Measurements from ENCODE around the gene STON2.

Gene STON2

GRCh38 chr14:81298122-81298521 is 102.0 kb downstream of the STON2 start:
- DNase-seq: no peak
- Mint-ChIP-seq H3K4me1 (peaks cover 2% of the 10 kb centered on the region), H3K9me3 (no peaks in the 10 kb centered on the region), H3K27me3 (peaks cover 1% of the 10 kb centered on the region), H3K4me3 (no peak overlapping the region), H3K27ac (no peak overlapping the region), H3K36me3 (ENCODE audit: low read depth) (no peaks in the 10 kb centered on the region)
- ATAC-seq: no peak

DNA sequence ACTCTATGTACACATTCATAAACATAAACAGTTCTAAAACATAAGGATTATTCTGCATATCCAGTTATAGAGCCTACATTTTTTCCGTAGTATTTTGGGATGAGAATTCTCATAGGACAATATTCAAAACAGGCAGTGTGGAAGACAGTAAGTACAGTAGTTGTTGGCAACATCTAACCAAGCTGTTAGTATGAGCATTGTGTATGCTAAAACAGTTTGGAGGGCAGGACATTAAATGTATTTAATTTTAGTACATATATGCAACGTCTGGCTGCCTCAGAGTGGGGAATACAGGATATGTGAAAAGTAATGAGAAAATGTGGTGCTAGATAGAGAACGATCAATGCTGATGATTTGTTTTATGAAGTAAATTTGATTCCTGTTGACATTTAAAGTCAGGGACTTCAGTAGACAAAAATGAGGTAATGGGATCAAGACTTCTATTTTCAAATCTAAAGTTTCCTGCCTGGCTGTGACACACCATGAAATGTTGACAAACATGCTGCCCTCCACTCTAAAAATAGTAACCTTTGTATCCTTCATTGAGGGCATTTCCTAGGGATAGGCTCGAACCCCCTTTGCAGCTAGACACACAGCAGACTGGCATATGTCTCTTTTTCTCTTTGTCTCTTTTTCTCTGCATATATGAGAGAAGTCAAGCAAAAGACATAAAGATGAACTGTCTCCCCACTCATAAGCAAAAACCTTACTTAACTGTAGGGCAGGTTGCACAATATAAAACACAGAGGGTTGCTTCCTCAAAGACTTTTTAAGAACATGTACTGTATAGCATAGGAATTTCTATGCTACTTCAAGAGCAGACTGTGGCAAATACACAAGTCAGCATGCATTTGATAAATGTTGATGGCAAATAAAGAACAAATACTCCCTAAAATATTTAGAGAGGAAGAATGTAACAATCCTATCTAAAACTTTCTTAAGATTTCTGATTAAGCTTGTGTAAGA is 103.9 kb downstream of the STON2 start:
- ATAC-seq (no peak), DNase-seq (no peak)
- no peak overlapping the region for H3K27ac Mint-ChIP-seq

GRCh38 chr14:81289516-81289915 is 110.6 kb downstream of the STON2 start:
- H3K9me3 Mint-ChIP-seq: no peaks in the 10 kb centered on the region

More for the DNA sequence above, 103.9 kb downstream of the STON2 start:
- H3K4me1 Mint-ChIP-seq: no peaks in the 10 kb centered on the region
- H3K27me3 Mint-ChIP-seq: peaks cover 1% of the 10 kb centered on the region
- no peak overlapping the region for H3K4me3 Mint-ChIP-seq
- no peaks in the 10 kb centered on the region for H3K36me3 Mint-ChIP-seq (ENCODE audit: low read depth)
- H3K9me3 Mint-ChIP-seq: no peaks in the 10 kb centered on the region

GRCh38 chr14:81286574-81287370 is 113.4 kb downstream of the STON2 start:
- DNase-seq (no peak), ATAC-seq (no peak)
- no peak overlapping the region for H3K27ac Mint-ChIP-seq
- H3K9me3 Mint-ChIP-seq: no peaks in the 10 kb centered on the region
- H3K4me1 Mint-ChIP-seq: no peaks in the 10 kb centered on the region
- H3K4me3 Mint-ChIP-seq: no peak overlapping the region
- no peaks in the 10 kb centered on the region for H3K36me3 Mint-ChIP-seq (ENCODE audit: low read depth)
- peaks cover 11% of the 10 kb centered on the region for H3K27me3 Mint-ChIP-seq

More at GRCh38 chr14:81289516-81289915, 110.6 kb downstream of the STON2 start:
- ATAC-seq (no peak), DNase-seq (no peak)
- Mint-ChIP-seq H3K27me3 (peaks cover 11% of the 10 kb centered on the region), H3K27ac (no peak overlapping the region), H3K4me1 (no peaks in the 10 kb centered on the region), H3K36me3 (ENCODE audit: low read depth) (no peaks in the 10 kb centered on the region), H3K4me3 (no peak overlapping the region)

GRCh38 chr14:81285245-81285644 is 114.9 kb downstream of the STON2 start:
- no peaks in the 10 kb centered on the region for H3K9me3 Mint-ChIP-seq
- no peak overlapping the region for H3K27ac Mint-ChIP-seq
- no peaks in the 10 kb centered on the region for H3K36me3 Mint-ChIP-seq (ENCODE audit: low read depth)
- no peaks in the 10 kb centered on the region for H3K4me1 Mint-ChIP-seq
- no peak overlapping the region for H3K4me3 Mint-ChIP-seq
- DNase-seq: no peak
- H3K27me3 Mint-ChIP-seq: peaks cover 11% of the 10 kb centered on the region
- no peak for ATAC-seq

- no peak overlapping the region for H3K4me3 Mint-ChIP-seq
- H3K27ac Mint-ChIP-seq: no peak overlapping the region
- H3K4me1 Mint-ChIP-seq: no peaks in the 10 kb centered on the region
- no peaks in the 10 kb centered on the region for H3K9me3 Mint-ChIP-seq
- ATAC-seq: no peak
- DNase-seq: no peak
- H3K36me3 Mint-ChIP-seq (ENCODE audit: low read depth): no peaks in the 10 kb centered on the region
- no peaks in the 10 kb centered on the region for H3K27me3 Mint-ChIP-seq
Measured at GRCh38 chr14:81281332-81281731, 118.8 kb downstream of the STON2 start.

DNA sequence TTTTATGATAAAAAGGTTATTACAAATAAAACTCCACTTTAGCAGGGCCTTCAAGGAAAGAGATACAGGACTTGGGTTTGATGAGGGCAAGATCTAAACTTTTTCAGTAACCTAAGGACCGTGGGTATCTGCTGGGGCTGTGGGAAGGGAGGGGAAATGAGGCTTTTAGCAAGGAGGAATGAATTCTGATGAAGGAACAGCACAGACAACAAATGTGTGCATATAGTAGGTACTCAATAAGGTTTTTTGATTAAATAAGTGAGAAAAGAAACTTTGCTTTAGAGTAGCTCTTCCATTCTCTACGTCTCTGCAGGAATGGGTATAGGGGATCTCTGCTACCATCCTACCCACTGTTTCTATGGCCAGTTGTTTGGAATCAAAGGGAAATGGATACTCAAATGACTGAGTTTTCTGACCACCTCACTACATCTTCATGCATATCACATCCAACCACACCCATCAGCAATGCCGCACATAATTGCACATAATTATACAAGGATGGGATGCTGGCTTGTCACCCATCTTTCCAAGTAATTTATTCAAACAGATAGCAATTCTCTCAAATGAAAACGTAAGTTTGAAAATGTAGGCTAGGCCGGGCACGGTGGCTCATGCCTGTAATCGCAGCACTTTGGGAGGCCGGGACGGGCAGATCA is 119.9 kb downstream of the STON2 start:
- no peaks in the 10 kb centered on the region for H3K4me1 Mint-ChIP-seq
- no peak for ATAC-seq
- H3K9me3 Mint-ChIP-seq: no peaks in the 10 kb centered on the region

DNA sequence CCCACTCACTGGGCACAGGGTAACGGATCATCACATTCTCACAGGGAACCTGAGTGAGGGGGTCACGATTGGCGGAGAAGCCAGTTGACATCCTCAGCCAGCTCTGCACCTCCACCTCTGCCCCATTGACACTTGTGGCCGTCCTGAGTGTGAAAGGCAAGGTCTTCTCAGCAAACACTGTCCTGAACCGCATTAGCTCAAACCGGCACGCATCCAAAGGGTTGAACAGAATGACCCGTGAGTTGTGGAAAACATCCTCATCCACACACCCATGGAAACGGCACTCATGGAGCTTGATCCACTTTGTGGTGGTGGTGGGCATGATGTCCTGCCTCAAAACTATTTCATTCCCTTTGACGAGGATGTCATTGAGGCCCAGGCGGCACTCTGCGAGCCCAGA is 123.0 kb downstream of the STON2 start:
- no peaks in the 10 kb centered on the region for H3K9me3 Mint-ChIP-seq
- DNase-seq: no peak
- H3K4me1 Mint-ChIP-seq: no peaks in the 10 kb centered on the region
- H3K4me3 Mint-ChIP-seq: no peak overlapping the region
- no peak overlapping the region for H3K27ac Mint-ChIP-seq
- H3K36me3 Mint-ChIP-seq (ENCODE audit: low read depth): no peaks in the 10 kb centered on the region
- no peak for ATAC-seq
- H3K27me3 Mint-ChIP-seq: peaks cover 2% of the 10 kb centered on the region

More for the DNA sequence above, 119.9 kb downstream of the STON2 start:
- Mint-ChIP-seq H3K4me3 (no peak overlapping the region), H3K27ac (no peak overlapping the region), H3K27me3 (peaks cover 2% of the 10 kb centered on the region), H3K36me3 (ENCODE audit: low read depth) (no peaks in the 10 kb centered on the region)
- DNase-seq: no peak

DNA sequence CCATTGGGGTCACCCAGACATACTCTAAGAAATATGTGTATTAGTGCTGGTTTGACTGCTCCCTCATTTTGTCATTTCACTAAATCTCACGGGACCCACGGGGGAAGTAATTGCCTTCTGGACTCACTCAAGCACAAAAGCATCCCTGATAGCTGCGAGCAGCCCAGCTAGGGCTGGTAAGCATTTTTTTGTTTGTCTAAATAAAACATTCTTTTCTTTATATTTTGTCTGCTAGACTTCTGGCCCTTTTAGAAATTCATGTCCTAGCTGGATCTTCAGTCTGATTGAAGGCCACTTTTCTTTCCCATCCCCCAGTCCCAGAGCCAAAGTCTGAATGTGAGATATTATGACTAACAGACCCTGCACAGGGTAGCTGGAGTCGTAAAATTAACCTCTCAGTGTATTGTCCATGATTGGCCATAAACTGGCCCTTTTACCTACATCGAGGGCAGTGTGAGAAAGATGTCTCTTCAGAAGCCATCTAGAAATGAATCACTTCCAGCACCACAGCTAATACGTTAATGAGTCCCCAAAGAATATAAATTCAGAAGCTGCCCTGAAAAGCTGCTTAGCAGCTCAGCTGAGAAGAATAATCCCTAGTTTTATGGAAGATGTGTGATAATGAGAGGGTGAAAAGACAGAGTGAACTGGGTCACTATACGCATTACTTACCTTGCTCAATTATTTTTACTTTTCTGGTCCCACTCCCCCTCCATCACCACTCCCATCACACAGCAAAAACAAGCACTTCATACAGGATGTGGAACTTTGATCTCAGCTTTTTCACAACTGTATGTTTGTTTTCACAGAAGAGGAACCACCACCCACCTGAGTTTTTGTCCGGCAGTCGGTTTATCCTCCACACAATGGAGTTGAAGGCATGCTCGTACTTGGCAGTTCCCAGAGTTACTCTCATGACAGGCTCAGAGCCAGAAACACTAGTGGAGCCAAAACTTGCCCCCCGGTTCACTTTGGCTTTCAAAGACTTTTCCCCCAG is 123.8 kb downstream of the STON2 start:
- H3K27ac Mint-ChIP-seq: no peak overlapping the region
- no peaks in the 10 kb centered on the region for H3K36me3 Mint-ChIP-seq (ENCODE audit: low read depth)
- no peaks in the 10 kb centered on the region for H3K4me1 Mint-ChIP-seq
- no peak overlapping the region for H3K4me3 Mint-ChIP-seq
- DNase-seq (no peak), ATAC-seq (no peak)
- H3K27me3 Mint-ChIP-seq: peaks cover 2% of the 10 kb centered on the region
- H3K9me3 Mint-ChIP-seq: no peaks in the 10 kb centered on the region

DNA sequence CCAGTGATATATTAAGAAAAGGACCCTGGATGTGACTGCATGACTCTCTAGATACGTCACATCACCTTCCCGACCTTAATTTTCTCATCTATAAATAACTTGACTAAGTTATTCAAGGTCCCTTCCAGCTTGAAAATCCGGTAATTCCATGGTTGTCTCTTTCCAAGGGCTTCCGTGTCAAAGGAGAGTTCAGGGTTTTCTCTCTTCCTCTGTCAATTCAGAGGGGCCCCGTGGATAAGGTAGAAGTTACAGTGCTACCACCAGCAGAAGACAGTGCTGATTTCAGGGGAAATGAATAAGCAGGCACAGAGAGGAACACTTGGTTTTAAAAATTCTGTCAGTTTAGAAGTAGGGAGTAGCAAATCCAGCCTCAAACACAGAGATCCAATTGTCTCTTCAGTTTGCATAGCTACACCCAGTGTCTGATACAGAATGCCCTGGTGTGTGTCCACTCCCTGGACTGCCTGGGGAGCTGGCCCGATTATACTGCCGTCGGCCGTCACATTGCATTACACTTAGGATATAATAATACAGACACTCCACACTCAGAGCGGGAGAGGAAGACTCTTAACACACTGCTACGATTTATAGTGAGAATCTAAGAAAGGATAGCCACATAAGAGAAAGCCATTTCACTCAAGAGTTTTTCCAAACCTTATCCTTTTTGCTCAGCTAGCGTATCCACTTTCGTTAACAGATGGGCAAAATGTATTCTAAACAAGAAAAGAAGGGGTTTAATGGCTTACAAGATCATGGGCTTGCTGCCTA is 124.6 kb downstream of the STON2 start:
- H3K27me3 Mint-ChIP-seq: peaks cover 2% of the 10 kb centered on the region
- H3K4me1 Mint-ChIP-seq: no peaks in the 10 kb centered on the region
- no peak overlapping the region for H3K27ac Mint-ChIP-seq
- ATAC-seq (no peak), DNase-seq (no peak)
- no peaks in the 10 kb centered on the region for H3K9me3 Mint-ChIP-seq
- no peak overlapping the region for H3K4me3 Mint-ChIP-seq
- H3K36me3 Mint-ChIP-seq (ENCODE audit: low read depth): no peaks in the 10 kb centered on the region

DNA sequence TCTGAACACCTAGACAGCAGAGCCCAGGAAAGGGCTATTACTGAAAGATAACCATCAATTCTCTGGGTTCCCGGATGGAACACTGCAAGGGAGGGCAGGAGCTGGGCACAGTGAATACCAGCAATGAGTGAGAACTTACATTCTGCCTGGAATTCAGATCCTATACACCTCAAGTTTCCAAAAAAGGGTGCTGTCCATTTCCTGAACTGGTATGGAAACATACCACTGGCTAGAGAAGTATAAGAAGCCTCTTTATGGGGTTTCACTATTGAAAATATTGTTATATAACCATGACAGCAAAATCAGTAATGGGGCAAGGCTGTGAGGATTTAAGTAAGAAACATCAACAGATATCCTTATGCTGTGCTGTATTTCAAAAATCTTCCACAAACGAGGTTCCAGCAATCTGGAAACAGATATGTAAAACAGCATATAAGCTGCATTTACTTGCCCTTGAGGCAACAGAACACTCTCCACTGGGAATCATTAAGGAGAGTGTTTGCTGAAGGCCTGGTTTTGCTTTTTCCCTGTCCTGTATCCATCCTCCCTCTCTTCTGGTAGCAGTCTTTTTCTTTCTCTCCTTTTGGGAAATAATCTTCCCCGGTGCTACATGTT is 126.1 kb downstream of the STON2 start:
- H3K4me1 Mint-ChIP-seq: no peaks in the 10 kb centered on the region
- no peak for ATAC-seq

DNA sequence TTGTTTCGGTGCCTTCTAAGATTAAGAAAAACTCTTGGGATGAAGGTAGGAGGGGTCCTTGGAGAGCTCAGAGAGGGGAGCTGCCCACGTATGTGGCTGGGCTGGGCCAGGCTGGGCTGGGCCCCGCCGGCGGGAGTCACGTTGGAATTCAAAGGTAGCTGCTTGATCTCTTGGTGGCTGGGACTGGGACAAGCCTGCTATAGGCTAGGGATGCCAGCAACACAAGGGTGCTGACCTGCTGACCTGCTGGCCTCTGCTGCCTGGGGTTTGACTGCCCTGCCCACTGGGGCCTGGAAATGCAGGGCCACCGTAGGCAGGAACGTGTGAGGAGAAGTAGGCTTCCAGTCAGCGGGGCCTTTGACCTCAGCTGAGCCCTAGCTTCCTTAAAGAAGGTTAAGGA is 126.6 kb downstream of the STON2 start:
- no peak for DNase-seq
- no peak overlapping the region for H3K4me3 Mint-ChIP-seq

More for the DNA sequence above, 126.1 kb downstream of the STON2 start:
- DNase-seq: no peak
- H3K4me3 Mint-ChIP-seq: no peak overlapping the region
- H3K27ac Mint-ChIP-seq: no peak overlapping the region
- H3K36me3 Mint-ChIP-seq (ENCODE audit: low read depth): no peaks in the 10 kb centered on the region
- H3K9me3 Mint-ChIP-seq: no peaks in the 10 kb centered on the region
- H3K27me3 Mint-ChIP-seq: peaks cover 4% of the 10 kb centered on the region

DNA sequence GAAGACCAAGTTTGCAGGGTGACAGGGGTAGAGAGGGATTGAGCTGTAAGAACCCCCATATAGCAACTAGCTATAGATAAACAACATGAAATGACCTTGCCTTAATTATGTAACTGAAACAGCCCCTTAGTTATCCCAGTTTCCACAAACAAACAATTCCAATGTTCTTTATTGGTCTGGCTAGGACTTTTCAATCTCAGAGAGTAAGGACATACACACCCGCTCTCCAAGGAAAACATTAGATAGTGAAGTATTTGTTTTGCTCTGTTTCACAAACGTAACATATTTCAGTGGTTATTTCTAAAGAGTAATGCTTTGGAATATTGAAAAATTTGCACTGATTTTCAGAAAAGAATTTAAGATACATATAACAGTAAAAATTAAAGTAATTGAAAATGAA is 127.8 kb downstream of the STON2 start:
- Mint-ChIP-seq H3K27me3 (peaks cover 5% of the 10 kb centered on the region), H3K9me3 (no peaks in the 10 kb centered on the region), H3K4me3 (no peak overlapping the region), H3K4me1 (peaks cover 2% of the 10 kb centered on the region), H3K27ac (no peak overlapping the region), H3K36me3 (ENCODE audit: low read depth) (no peaks in the 10 kb centered on the region)
- ATAC-seq: no peak
- DNase-seq: no peak

More for the DNA sequence above, 126.6 kb downstream of the STON2 start:
- H3K27me3 Mint-ChIP-seq: peaks cover 5% of the 10 kb centered on the region
- H3K36me3 Mint-ChIP-seq (ENCODE audit: low read depth): no peaks in the 10 kb centered on the region
- no peaks in the 10 kb centered on the region for H3K9me3 Mint-ChIP-seq
- H3K4me1 Mint-ChIP-seq: no peaks in the 10 kb centered on the region
- no peak for ATAC-seq
- H3K27ac Mint-ChIP-seq: no peak overlapping the region
